Daoy (cell line): ENCODE measurements around the gene DNAJC7. TPM values are rescaled to one million over a fixed set of nuclear protein-coding genes. Genes with fewer than 3 reads are reported as not detected.

ENCODE experiments used
- DNase-seq: peaks from one replicate; pipeline ENCODE4 v3.0.0-alpha.2; 2015; ENCODE audit warnings: low read depth
- total RNA-seq: library from RNA; depleted of rRNA; stranded (reverse); fragments of >200 nt; shearing (Covaris generic); gene quantifications from 2 replicates; pipeline ENCODE4 v1.2.3, GENCODE V29; 2014

DNAJC7 gene
- total RNA-seq, 1 experiment from 2014 or later = 148 TPM

DNA sequence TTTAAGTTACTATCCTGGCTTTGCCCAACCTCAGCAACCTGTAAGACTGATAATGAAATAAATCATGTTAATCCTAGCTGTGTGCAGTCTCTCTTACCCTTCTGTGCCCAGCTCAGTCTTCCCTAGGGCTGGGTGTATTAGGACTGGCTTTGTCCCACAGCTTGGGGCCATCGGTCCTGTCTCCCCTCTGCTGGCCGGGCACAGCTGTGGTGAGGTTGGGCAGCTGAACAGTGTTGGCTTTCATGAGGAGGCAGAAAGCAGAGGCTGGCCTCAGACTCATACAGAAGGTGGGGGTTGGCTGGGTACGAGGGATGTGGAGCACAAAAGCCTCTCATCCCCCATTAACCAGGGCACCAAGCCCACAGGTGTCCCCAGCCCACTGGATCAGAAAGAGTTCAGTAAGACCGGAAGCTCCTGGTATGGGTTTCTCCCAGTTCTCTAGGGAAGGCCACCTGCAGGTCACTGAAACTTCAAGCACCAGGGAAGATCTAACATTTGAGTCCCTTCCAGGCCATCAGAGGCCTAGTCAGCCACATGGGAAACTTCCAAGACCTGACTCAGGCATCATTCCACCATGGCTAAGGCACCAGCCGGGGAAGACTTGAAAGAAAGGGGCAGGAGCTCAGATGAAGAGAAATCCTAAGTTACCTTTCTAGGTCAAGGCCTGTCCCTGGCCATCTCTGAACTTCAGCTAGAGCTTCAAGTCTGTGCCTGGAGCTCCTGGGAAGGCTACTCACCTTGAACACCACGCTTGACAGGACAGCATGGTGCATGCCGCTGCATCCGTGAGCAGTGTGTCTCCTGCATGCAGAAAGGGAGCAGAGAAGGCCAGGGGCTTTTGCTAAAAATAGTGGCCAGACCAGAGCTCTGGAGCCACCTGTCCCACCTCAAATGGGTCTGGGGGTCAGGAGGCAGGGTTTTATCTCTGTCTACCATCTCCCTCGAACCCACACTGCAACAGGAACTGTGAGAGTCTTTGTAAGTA lies 41.8 kb downstream of the DNAJC7 start:
- DNase-seq = no peak

DNA sequence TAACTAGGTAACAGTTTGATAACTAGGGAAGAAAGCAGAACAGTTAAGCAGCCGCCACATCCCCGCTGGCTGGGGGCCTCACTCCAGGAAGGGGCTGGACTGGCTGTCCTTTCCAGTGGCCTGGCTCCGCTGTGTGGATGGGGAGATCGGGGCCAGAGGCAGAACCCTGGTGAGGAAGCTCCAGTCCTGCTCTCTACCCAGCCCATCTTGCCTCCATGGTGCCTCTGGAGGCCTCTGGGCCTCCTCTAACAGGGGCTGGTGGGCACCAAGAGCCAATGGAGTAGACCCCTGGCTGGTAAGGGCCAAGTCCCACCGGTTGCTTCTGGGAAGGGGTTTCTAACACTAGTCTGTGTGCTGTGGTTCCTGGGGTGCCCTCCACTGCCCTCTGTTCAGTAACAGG lies 42.6 kb downstream of the DNAJC7 start:
- DNase-seq = no peak

DNA sequence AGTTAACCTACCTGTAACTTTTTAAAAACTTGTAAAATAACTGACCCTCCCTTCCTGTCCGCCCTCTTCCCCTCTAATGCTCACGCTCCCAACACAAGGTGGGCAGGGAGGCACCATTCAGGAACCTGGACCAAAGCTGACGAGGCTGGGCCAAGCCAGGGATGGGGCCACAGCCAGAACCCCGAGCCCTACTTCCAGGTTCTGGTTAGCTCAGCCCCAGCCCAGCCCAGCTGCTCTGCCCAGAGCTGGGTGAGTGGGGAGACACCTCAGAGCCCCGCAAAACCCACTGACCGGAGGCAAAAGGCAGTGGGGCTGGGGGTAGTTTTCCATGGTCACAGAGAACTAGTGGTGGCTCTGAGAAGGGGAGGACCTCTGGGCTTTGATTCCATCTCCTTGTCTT lies 43.2 kb downstream of the DNAJC7 start:
- no peak for DNase-seq

DNA sequence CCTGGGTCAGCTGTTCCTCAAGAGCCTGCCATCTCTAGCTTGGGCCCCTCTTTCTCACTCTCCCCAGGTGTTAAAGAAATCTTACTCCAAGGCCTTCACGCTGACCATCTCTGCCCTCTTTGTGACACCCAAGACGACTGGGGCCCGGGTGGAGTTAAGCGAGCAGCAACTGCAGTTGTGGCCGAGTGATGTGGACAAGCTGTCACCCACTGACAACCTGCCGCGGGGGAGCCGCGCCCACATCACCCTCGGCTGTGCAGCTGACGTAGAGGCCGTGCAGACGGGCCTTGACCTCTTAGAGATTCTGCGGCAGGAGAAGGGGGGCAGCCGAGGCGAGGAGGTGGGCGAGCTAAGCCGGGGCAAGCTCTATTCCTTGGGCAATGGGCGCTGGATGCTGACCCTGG lies 43.8 kb downstream of the DNAJC7 start:
- DNase-seq = no peak

DNA sequence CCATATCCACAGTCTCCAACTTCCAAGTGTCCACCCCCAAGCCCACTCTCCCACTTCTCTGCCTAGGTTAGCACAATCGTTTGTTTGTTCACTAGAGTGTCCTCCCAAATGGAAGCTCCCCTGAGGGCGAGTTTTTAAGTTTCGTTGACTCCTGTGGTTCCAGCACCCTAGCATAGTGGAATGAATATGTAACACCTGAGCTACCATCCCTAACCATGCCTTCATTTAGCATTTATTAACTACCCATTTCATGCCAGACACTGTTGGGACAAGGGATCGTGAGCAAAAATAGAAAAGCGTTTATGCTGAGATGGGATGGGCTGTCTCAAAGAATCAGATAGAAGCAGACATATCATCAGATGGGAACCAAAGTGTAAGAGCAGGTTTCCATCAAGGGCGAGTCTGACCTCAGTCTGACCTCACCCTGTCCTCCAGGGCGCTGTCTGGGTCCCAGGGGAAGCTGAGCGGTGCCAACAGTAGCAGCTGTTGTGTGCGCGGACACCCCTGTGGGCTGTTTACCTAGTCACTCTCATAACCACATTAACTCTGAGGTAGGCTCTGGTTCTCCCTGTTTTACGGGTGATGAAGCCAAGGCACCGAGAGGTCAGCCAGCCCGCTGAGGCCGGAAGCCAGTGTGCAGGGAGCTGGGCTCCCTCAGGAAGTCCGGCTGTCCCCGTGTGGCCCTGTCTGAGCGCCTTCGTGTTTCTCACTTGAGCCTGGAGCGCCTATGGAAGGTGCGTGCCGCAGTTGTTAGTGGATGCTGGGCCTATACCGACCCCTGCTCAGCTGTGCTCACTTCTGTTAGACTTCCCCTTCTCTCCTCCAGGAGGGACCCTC lies 44.5 kb downstream of the DNAJC7 start:
- DNase-seq = no peak

DNA sequence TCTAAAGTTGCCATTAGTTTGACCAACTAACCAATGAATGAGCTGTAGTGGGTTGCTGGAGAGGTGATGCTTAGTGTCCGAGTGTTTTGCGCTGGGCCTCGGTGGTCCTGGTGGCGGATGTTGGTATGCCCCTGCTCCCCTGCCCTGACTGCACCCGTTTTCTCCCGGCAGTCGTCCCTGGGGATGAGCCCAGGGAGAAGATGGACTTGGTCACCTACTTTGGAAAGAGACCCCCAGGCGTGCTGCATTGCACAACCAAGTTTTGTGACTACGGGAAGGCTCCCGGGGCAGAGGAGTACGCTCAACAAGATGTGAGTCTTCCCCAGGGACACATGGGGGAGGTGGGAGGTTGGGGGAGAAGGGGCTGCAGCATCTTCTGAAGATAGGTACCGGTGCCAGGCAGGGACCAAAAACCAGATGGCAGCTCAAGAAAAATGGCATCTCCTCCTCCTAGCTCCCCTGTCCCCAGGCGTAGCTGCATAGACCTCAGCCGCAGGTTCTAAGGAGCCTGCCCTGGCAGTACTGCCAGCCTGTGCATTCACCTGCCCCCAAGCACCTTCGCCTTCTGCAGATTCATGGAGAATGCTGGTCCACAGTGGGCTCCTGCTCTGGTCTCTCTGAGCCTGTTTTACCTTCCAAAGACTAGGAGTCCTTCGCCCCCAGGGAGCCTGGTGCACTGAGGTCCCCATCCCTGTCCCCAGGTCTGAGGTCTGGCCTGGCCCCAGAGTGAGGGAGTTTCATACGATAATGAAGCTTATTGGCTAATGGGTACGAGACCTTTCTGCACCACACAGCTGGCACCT lies 45.3 kb downstream of the DNAJC7 start:
- no peak for DNase-seq

DNA sequence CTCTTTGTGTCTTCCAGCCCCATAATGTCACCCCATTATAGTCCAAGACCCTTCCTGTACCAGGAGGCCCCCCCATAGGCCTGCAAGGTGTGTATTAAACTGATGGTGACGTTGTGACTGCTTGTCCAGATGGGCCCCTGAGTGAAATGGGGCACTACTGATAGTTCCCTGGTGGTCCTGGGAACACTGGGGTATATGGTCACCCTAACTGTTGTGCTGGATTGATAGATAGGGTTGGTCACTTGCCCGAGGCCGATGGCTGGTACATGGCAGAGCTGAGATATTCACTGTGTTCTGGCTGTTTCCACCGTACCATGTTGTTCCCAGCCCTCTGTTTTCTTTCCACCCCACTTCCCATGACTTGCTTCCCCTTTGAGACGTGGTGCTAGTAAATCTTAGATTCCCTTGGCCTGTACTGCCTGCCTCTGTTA lies 46.3 kb downstream of the DNAJC7 start:
- no peak for DNase-seq

DNA sequence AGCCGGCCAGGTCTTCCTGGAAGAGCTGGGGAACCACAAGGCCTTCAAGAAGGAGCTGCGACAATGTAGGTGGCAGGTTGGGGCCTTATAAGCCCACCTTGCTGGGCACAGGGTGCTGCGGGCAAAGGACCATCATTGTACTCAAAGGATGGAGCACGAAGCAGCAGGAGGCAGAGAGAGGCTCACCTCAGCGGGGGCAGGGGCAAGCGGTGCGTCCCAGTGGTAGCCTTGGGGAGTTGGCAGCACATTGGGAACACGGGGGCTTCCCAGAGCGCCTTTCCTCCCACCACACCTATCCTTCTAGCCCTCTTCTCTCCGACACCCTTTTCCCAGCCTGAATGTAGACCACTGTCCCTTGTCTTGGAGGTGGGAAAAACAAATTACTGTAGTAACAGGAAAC lies 48.6 kb downstream of the DNAJC7 start:
- no peak for DNase-seq

DNA sequence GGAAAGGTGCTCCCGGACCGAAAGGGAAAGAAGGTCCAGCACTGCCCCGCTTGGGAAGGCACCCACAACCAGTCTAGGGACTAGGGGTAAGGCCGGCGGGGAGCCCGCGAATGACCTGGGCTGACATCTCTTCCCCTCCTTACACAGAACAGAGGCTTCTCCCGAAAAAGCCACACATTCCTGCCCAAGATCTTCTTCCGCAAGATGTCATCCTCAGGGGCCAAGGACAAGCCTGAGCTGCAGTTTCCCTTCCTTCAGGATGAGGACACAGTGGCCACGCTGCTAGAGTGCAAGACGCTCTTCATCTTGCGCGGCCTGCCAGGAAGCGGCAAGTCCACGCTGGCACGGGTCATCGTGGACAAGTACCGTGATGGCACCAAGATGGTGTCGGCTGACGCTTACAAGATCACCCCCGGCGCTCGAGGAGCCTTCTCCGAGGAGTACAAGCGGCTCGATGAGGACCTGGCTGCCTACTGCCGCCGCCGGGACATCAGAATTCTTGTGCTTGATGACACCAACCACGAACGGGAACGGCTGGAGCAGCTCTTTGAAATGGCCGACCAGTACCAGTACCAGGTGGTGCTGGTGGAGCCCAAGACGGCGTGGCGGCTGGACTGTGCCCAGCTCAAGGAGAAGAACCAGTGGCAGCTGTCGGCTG lies 49.2 kb downstream of the DNAJC7 start:
- no peak for DNase-seq

DNA sequence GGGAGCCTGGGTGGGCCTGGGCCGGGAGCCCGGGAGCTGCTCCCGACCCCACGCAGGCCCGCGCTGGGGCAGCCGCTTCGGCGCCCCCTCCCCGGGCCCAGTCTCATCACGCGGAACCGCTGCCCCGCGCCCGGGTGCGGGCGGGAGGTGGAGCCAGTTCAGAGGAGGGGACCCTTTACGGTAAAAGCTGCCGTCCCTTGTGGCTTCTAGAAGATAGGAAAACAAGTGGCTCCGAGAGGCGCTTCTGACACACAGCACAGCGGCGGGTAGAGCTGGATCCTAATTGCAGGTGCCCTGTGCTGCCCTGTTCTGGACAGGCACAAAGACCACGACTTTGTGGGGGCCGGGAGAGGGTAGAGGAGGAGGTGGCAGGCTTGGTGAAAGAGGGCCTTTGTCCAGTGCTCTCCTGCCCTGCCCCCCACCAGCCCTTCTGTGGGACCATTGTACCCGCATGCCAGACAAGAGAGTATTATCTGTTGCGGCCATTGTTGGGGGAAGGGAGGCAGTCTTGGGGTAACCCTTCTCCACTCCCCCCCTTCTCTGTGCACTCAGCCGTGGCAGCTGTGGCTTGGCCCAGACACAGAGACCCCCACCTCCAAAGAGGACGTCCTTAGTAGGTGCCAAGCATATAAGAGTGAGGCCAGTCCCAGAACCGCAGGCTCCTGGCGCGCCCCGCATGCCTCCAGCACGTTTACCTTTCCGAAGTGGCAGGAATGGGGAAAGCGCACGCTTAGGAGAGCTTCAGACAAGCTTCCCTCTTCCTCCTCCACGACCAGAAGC lies 49.9 kb downstream of the DNAJC7 start:
- DNase-seq = peak; percentile 32

DNA sequence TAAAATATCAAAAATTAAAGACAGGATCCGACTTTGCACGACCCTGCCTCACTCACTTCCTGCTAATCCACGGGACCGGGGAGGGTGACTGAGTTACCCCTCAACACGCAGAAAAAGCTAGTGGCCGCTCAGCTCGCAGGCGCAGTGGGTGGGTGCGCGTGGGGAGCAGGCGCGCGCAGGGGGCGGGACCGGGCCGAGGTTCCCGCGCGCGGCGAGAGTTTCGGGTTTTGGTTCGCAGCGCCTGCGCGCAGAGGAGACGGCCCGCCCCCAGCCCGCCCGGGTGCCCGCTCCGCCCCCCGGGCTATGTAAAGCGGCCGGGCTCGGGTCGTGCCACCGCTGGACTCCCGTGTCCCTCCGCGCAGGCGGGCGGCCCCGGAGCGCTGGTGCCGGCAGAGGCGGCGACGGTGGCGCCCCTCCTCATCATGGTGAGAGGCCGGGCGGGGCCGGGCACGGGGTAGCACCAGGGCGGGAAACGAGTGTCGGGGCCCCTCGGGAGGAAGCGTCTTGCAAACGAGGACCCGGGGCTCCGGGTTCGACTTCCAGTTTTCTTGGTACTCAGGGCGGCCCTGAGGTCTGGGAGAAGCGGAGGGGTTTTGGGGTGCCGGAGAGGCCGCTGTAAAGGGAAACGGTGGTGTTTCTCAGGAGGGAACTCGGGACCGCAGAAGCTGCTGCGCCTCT lies 50.6 kb downstream of the DNAJC7 start, which contains the start of gene CNP:
CNP (plus strand) TSS at position 333 of the 678 bp plus-strand sequence; CDS start at position 423, 90 bp downstream.
- peak; percentile 92 for DNase-seq

DNA sequence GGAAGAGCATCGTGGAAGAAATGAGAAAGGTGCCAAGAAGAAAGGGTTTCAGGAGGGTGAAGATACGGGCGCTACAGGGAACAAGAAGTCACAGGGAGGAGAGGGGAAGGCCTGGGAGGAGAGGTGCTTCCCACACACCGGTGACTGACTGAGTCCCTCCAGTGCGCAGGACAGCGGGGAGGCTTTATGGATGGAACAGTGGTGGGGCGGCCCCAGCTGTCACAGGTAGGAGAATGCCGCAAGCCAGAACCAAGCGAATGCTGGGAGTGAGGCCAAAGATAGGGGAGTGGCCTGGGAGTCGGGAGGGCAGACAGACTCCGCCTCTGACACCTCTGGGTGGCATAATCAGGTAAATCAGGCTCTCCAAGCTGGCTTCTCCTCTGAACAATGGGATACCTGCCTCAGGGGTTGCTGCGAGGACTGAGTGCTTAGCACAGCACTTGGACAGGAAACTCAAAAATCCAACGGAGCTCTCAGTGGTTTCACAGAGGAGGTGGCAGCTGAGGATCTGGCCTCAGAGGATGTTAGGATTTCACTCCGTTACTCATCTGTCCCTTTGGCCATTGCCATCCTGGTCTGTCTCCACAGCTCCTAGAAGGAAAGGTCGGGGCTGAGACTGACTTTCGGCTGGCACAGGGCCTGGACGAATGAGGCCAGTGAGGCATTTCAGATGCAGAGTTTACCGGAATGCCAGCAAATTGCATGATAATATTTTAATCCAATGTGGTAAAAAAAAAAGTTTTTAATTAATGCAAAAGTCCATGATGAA lies 51.4 kb downstream of the DNAJC7 start:
- DNase-seq = peak; percentile 44

DNA sequence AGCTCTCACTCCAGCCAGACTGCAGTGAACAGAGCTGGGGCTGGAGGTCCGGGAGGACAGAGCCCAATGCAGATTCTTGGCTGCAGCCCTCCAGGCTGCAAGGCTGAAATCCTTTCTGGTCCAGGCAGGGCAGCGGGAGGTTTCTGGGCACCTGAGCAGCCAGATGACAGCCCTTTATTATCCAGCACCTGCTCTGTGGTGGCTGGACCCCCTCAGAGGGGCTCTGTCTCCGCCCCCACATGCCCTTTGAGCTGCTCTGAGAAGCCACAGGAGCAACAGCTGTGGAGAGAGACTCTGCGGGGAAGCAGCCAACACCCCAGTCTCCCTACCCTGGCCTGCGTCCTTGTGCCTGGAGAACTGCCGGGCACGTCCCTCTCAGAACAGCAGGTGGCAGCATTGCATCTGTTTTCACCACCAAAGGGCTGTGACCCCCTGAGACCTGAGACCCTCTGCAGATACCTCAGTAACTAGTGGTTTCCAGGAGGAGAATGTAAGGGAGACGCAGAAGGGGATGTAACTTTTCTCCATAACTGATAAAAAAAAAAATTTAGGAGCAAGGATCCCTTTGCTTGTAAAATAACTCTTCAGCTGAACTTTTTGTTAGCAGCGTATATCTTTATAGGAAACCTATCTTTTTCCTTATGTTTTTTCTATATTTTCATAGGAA lies 54.3 kb downstream of the DNAJC7 start:
- DNase-seq = peak; percentile 67

DNA sequence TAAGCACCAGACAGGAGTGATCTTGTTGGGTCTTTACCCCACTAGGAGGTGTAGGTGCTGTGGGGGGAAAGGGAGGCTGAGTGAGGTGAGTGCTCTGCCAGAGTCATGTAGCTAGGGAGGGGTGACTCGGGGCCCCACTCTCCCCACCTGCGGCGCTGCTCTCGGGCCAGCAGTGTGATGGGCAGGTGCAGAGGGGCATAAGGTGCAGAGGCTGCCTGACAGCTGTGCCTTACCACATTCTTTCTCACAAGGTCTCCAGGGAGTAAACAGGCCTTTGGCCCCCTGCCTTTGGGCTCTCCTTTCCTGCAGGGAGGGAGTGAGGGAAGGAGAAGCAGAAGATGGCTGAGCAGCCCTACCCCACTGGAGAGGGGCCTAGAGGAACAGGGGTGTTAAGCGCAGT lies 55.1 kb downstream of the DNAJC7 start:
- no peak for DNase-seq

DNA sequence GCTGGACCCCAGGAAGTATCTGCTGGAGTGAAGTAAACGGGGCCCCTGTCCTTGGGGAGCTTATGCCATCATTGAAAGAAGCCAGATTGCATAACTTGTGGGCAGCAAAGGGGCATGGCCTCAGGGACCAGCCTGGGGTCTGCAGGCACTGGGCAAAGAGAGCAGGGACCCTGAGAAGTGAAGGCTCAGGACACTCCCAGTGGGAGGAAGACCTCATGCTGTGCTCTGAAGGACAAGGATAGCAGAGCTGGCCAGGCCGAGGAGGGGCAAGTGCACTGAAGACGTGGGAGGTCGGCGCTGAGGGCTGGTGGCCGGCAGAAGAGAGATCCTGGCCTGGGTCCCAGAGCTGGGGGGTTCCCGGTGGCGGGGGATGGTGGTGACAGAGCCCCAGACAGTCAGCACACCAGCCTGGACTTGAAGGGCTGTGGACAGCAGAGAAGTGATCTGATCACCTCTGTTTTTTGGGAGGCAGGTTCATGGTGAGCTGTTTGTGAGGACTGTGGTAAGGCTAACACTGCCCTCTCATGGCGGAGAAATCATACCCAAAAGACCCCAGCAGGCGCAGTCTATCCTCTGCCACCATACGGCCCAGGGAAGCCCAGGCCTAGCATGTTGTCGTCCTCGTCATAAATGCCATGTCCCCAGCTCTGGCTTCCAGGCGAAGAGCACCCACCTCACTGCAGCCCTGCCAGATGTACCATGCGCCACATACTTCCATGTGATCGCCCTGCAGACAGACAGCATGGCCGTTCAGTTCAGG lies 57.7 kb downstream of the DNAJC7 start:
- peak; percentile 61 for DNase-seq

DNA sequence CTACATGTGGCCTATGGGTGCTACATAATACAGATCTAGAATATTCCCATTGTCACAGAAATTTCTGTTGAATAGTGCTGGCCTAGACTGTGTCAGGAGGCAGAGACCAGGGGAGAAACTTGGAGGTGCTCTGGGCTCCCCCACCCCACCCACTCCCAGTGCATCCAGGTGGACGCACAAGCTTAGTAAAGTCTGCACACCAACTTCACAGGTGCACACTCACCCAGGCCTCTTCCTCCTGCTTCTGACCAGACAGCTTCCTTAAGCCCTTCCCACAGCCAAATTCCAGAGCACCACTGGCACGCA lies 58.3 kb downstream of the DNAJC7 start:
- DNase-seq = no peak

DNA sequence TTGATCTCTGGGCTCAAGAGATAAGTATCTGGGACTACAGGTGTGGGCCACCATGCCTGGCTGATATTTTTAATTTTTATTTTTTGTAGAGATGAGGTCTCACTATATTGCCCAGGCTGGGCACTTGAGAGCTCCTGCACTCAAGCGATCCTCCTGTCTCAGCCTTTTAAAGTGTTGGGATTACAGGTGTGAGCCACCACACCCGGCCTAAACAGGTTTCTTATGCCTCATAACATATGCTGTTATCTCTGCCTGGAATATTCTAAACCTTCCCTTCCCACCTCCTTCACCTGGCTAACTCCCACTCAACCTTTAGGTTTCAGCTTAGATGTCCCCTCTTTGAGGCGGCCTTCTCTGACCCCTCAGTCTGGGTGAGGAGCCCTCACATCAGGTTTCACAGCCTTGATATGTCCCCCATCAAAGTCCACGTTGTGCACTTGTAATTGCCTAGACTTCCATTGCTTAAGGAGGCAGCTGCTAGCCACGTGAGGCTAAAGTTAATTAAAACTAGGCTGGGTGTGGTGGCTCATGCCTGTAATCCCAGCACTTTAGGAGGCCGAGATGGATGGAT lies 59.3 kb downstream of the DNAJC7 start:
- no peak for DNase-seq
